Endothelial cell of umbilical vein (primary cell): ENCODE results near the gene DLGAP1. TPM values are rescaled to one million over a fixed set of nuclear protein-coding genes. Genes with fewer than 3 reads are reported as not detected.

Source experiments
- BruUV-seq: library from RNA; stranded (reverse); fragments of 400-500 nt; replicated peaks from 2 replicates; lab custom pipeline; 2021; lab: Mats Ljungman, UMichigan
- CTCF ChIA-PET: fragments of 300-600, 350-600 bp; sonication (Branson Sonifier 250); formaldehyde crosslinking; loops from one replicate; lab custom pipeline; 2021; ENCODE audit warnings: antibody characterized with exemption, inconsistent platforms; lab: Charles Lee
- POLR2A ChIA-PET: fragments of 300-600, 350-600 bp; sonication (Branson Sonifier 250); formaldehyde crosslinking; loops from one replicate; lab custom pipeline; 2021; ENCODE audit warnings: antibody characterized with exemption, inconsistent platforms; lab: Charles Lee
- DNase-seq: peaks from one replicate; pipeline ENCODE4 v3.0.0-alpha.2; 2011; ENCODE audit warnings: low read depth, low spot score
- FAIRE-seq: peaks from 2 replicates; lab custom pipeline; 2011; peaks lifted over from hg19 to GRCh38; lab: Jason Lieb, UNC
- H2AFZ ChIP-seq: 2 replicates; pipeline ENCODE4 v1.6.0; 2012; ENCODE audit warnings: low read depth, low read length, control low read depth, inconsistent platforms
- H3K27ac ChIP-seq: 2 replicates; pipeline ENCODE4 v1.5.1; 2011; ENCODE audit warnings: low read depth, mild to moderate bottlenecking, control low read depth, low read length, moderate library complexity; ENCODE audit not compliant: insufficient read depth
- H3K27me3 ChIP-seq, 2 experiments: 2 replicates each; pipeline versions ENCODE4 v1.6.0 to v1.6.1; 2011; ENCODE audit warnings: low read length in 2 of 2, mixed read lengths in 1 of 2; ENCODE audit not compliant: control insufficient read depth in 2 of 2, insufficient read depth in 2 of 2
- H3K36me3 ChIP-seq, 2 experiments: 2 replicates in 1 of 2; 3 replicates in 1 of 2; pipeline ENCODE4 v1.5.1; 2011; ENCODE audit warnings: low read length in 2 of 2, mild to moderate bottlenecking in 1 of 2, moderate library complexity in 1 of 2; ENCODE audit not compliant: control insufficient read depth in 2 of 2, insufficient read depth in 2 of 2; ENCODE audit errors: extremely low read depth in 1 of 2
- H3K4me1 ChIP-seq: 3 replicates; pipeline ENCODE4 v1.5.1; 2011; ENCODE audit warnings: mild to moderate bottlenecking, low read length; ENCODE audit not compliant: control insufficient read depth, insufficient read depth; ENCODE audit errors: extremely low read depth
- H3K4me2 ChIP-seq: 2 replicates; pipeline ENCODE4 v1.6.1; 2011; ENCODE audit warnings: low read length, control low read depth, mixed read lengths; ENCODE audit not compliant: insufficient read depth
- H3K4me3 ChIP-seq, 3 experiments: fragments of 200-600 bp in 1 of 3; sonication (generic), shearing (Covaris generic) in 1 of 3; replicated peaks in 1 of 3; 2 replicates each; pipeline ENCODE4 v1.5.1; 2011 to 2016; ENCODE audit warnings: control low read depth in 3 of 3, low read length in 3 of 3, mild to moderate bottlenecking in 2 of 3, inconsistent platforms in 1 of 3, low read depth in 1 of 3, moderate library complexity in 1 of 3; ENCODE audit not compliant: insufficient read depth in 1 of 3
- H3K79me2 ChIP-seq: 2 replicates; pipeline ENCODE4 v1.6.0; 2012; ENCODE audit warnings: low read length, inconsistent platforms; ENCODE audit not compliant: control insufficient read depth, insufficient read depth
- H3K9ac ChIP-seq: replicated peaks from 2 replicates; pipeline ENCODE3; 2011; ENCODE audit warnings: low read length, control low read depth; ENCODE audit not compliant: insufficient read depth; ENCODE audit errors: extremely low read depth
- H3K9me1 ChIP-seq: replicated peaks from 3 replicates; pipeline ENCODE4 v1.6.0; 2011; ENCODE audit warnings: mild to moderate bottlenecking, low read length; ENCODE audit not compliant: control insufficient read depth, insufficient read depth; ENCODE audit errors: extremely low read depth
- H3K9me3 ChIP-seq: replicated peaks from 2 replicates; pipeline ENCODE4 v1.5.1; 2012; ENCODE audit warnings: low read length, inconsistent platforms; ENCODE audit not compliant: control insufficient read depth, insufficient read depth
- H4K20me1 ChIP-seq: replicated peaks from 2 replicates; pipeline ENCODE3; 2011; ENCODE audit warnings: mild to moderate bottlenecking, low read length; ENCODE audit not compliant: control insufficient read depth, insufficient read depth; ENCODE audit errors: extremely low read depth
- EZH2 ChIP-seq: IDR thresholded peaks from 2 replicates; pipeline ENCODE4 v1.6.1; 2012; ENCODE audit warnings: borderline replicate concordance, low read depth, mild to moderate bottlenecking, moderate library complexity, low read length, inconsistent platforms; ENCODE audit not compliant: severe bottlenecking
- FOS ChIP-seq: IDR thresholded peaks from 2 replicates; pipeline ENCODE4 v1.6.1; 2011; ENCODE audit warnings: mild to moderate bottlenecking, low read length, moderate library complexity, borderline replicate concordance; ENCODE audit not compliant: insufficient read depth
- GATA2 ChIP-seq: IDR thresholded peaks from 2 replicates; pipeline ENCODE4 v1.7.0; 2011; ENCODE audit warnings: low read depth, mild to moderate bottlenecking, moderate library complexity, mixed read lengths, low read length; ENCODE audit not compliant: insufficient read length, insufficient read depth
- JUN ChIP-seq: IDR thresholded peaks from 2 replicates; pipeline ENCODE4 v1.6.1; 2011; ENCODE audit warnings: borderline replicate concordance, low read depth; ENCODE audit not compliant: insufficient read length, insufficient read depth
- MYC ChIP-seq: IDR thresholded peaks from one replicate; pipeline ENCODE4 v1.6.1; 2011; ENCODE audit warnings: mild to moderate bottlenecking, low read depth, low read length
- POLR2A ChIP-seq: IDR thresholded peaks from 2 replicates; pipeline ENCODE4 v1.6.1; 2012; ENCODE audit warnings: low read depth, mild to moderate bottlenecking, control low read depth, low read length
- POLR2AphosphoS5 ChIP-seq: IDR thresholded peaks from 2 replicates; pipeline ENCODE4 v1.6.1; 2012; ENCODE audit warnings: low read depth, mild to moderate bottlenecking, control low read depth, low read length, moderate library complexity; ENCODE audit not compliant: insufficient read depth
- dilution Hi-C: fragments of 300-500 bp; cut with MboI; formaldehyde crosslinking; loops from one replicate; pipeline ENCODE4 v1.15.0; 2019; ENCODE audit warnings: low sequenced_read_pairs; ENCODE audit not compliant: extremely low pct_ligation_motif_present
- intact Hi-C: fragments of 100-400 bp; cut with micrococcal nuclease; formaldehyde crosslinking; loops from one replicate; pipeline ENCODE4 v1.10.0; 2022
- polyA plus RNA-seq, 4 experiments: library from polyadenylated mRNA; depleted of rRNA in 3 of 4; stranded (reverse) in 3 of 4; unstranded in 1 of 4; fragments of >200 nt; gene quantifications; 2 replicates each; pipeline versions ENCODE4 v1.2.1 to v1.2.3, GENCODE V29; 2011 to 2012; ENCODE audit warnings: missing spikeins in 1 of 4
- total RNA-seq: library from RNA; stranded (reverse); gene quantifications from 2 replicates; pipeline ENCODE4 v1.2.3, GENCODE V29; 2021
- TF ChIP-seq, protein P1 (sequence below): IDR thresholded peaks from 2 replicates; pipeline ENCODE4 v1.6.1; 2011; ENCODE audit not compliant: insufficient read depth, insufficient read length
- TF ChIP-seq, protein P2 (sequence below), 2 donors: IDR thresholded peaks; 1 replicate in 1 of 2; 2 replicates in 1 of 2; pipeline ENCODE4 v1.5.1; 2011; ENCODE audit warnings: low read length in 2 of 2, mild to moderate bottlenecking in 2 of 2, moderate library complexity in 2 of 2, control low read depth in 1 of 2, inconsistent platforms in 1 of 2, low read depth in 1 of 2; ENCODE audit not compliant: insufficient read depth in 1 of 2; ENCODE audit errors: extremely low read depth in 1 of 2

Gene DLGAP1
- total and polyA plus RNA-seq, 2 donors (not counting 3 experiments of a cell fraction or from before 2014, with no cell fraction given): 0.04 TPM; not detected in 1

DNA sequence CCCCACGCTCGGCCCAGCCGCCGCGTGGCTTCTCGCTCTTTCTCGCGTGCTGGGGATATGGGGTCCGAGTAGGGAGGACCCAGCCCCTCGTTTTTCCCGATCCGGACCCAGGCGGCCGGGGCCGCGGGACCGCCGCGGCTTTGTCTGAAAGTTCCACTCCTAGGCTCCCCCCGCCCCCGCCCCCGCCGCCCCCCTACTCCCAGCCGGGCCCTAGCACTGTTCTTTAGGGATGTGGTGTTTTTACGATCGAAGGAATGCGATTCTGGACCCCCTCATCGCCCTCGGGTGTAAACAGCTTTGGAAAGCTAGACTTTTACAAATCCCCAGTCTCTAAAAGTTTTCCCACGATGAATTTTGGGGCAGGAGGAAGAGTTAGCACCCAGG lies 1004.3 kb downstream of the DLGAP1 start:
- Histone ChIP-seq H3K4me1 (peaks cover 38% of the 10 kb centered on the region), H4K20me1 (no peaks in the 10 kb centered on the region), H3K4me2 (peak overlapping the region; percentile 79), H3K79me2 (peaks cover 56% of the 10 kb centered on the region), H2AFZ (no peak overlapping the region), H3K4me3 (peak overlapping the region; percentile 90 to 95 (median 92)), H3K9me3 (no peaks in the 10 kb centered on the region), H3K9me1 (no peaks in the 10 kb centered on the region), H3K9ac (peak overlapping the region; percentile 96), H3K36me3 (no peaks in the 10 kb centered on the region), H3K27me3 (no peaks in the 10 kb centered on the region), H3K27ac (peak overlapping the region; percentile 98)
- POLR2A ChIA-PET: interaction anchor here (0.9 kb wide), 1 partner anchor 15 kb away, joined by 5 read pairs; no protein-coding TSS in a partner anchor
- CTCF ChIA-PET: interaction anchor here (1.0 to 5.7 kb wide), 5 partner anchors 135 to 320 kb away, joined by 3 to 59 read pairs (median 7); no protein-coding TSS in a partner anchor
- dilution Hi-C loops: loop anchor here (25.0 kb wide), 1 partner anchor 188 kb away; the partner anchor contains the start of gene MYL12B
- intact Hi-C loops: loop anchor here (1.0 to 5.0 kb wide), 6 partner anchors 144 to 547 kb away; partner anchors contain the start of gene MYL12B
- BruUV-seq: no TSS peak
- TF ChIP-seq POLR2A (no peak), FOS (no peak), MYC (no peak), EZH2 (no peak), GATA2 (no peak), JUN (no peak), POLR2AphosphoS5 (no peak)
- TF ChIP-seq, protein P1, sequence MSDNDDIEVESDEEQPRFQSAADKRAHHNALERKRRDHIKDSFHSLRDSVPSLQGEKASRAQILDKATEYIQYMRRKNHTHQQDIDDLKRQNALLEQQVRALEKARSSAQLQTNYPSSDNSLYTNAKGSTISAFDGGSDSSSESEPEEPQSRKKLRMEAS: no peak
- TF ChIP-seq, protein P2, sequence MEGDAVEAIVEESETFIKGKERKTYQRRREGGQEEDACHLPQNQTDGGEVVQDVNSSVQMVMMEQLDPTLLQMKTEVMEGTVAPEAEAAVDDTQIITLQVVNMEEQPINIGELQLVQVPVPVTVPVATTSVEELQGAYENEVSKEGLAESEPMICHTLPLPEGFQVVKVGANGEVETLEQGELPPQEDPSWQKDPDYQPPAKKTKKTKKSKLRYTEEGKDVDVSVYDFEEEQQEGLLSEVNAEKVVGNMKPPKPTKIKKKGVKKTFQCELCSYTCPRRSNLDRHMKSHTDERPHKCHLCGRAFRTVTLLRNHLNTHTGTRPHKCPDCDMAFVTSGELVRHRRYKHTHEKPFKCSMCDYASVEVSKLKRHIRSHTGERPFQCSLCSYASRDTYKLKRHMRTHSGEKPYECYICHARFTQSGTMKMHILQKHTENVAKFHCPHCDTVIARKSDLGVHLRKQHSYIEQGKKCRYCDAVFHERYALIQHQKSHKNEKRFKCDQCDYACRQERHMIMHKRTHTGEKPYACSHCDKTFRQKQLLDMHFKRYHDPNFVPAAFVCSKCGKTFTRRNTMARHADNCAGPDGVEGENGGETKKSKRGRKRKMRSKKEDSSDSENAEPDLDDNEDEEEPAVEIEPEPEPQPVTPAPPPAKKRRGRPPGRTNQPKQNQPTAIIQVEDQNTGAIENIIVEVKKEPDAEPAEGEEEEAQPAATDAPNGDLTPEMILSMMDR (IDR thresholded peaks at IDR 0.05; ENCODE audit: extremely low read depth in 1 of 2, insufficient read depth in 1 of 2, low read depth in 1 of 2, low read length in 2 of 2): no peak
- DNase-seq (no peak), FAIRE-seq (no peak)
